Measurements from ENCODE around the gene TFIP11. TPM values are rescaled to one million over a fixed set of nuclear protein-coding genes. Genes with fewer than 3 reads are reported as not detected.

TFIP11 gene
- total and polyA plus RNA-seq, 2 of the 13 experiments (the other 11 are each of a cell fraction or from before 2014, with no cell fraction given) = 15.4 to 22.8 TPM

- TF ChIP-seq, protein P1, sequence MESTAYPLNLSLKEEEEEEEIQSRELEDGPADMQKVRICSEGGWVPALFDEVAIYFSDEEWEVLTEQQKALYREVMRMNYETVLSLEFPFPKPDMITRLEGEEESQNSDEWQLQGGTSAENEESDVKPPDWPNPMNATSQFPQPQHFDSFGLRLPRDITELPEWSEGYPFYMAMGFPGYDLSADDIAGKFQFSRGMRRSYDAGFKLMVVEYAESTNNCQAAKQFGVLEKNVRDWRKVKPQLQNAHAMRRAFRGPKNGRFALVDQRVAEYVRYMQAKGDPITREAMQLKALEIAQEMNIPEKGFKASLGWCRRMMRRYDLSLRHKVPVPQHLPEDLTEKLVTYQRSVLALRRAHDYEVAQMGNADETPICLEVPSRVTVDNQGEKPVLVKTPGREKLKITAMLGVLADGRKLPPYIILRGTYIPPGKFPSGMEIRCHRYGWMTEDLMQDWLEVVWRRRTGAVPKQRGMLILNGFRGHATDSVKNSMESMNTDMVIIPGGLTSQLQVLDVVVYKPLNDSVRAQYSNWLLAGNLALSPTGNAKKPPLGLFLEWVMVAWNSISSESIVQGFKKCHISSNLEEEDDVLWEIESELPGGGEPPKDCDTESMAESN (CRISPR knock-in tag; conservative IDR thresholded peaks at IDR 0.05) = peak; percentile 80
- peak; percentile 62; the same call in 1 of the 2 replicates for TF ChIP-seq ZNF747 (CRISPR knock-in tag; IDR thresholded peaks at IDR 0.05; ENCODE audit: borderline replicate concordance)
- TF ChIP-seq ZNF407 (CRISPR knock-in tag; IDR thresholded peaks at IDR 0.05; ENCODE audit: not compliant biosample characterization) = peak; percentile 72
- peak; percentile 85 for TF ChIP-seq ZNF598 (CRISPR knock-in tag; IDR thresholded peaks at IDR 0.05; ENCODE audit: borderline replicate concordance)
- peak; percentile 72; the same call in 1 of the 2 replicates for TF ChIP-seq GZF1 (CRISPR knock-in tag; IDR thresholded peaks at IDR 0.05)
- peak; percentile 98 for TF ChIP-seq ATF1 (CRISPR knock-in tag; IDR thresholded peaks at IDR 0.05)
- no peak for TF ChIP-seq FOXA1 (IDR thresholded peaks at IDR 0.05)
- peak; percentile 46; the same call in 1 of the 2 replicates for TF ChIP-seq FOXA1 (CRISPR knock-in tag; IDR thresholded peaks at IDR 0.05)
- TF ChIP-seq SIX1 (CRISPR knock-in tag; IDR thresholded peaks at IDR 0.05; ENCODE audit: borderline replicate concordance) = no peak
- TF ChIP-seq, protein P2, sequence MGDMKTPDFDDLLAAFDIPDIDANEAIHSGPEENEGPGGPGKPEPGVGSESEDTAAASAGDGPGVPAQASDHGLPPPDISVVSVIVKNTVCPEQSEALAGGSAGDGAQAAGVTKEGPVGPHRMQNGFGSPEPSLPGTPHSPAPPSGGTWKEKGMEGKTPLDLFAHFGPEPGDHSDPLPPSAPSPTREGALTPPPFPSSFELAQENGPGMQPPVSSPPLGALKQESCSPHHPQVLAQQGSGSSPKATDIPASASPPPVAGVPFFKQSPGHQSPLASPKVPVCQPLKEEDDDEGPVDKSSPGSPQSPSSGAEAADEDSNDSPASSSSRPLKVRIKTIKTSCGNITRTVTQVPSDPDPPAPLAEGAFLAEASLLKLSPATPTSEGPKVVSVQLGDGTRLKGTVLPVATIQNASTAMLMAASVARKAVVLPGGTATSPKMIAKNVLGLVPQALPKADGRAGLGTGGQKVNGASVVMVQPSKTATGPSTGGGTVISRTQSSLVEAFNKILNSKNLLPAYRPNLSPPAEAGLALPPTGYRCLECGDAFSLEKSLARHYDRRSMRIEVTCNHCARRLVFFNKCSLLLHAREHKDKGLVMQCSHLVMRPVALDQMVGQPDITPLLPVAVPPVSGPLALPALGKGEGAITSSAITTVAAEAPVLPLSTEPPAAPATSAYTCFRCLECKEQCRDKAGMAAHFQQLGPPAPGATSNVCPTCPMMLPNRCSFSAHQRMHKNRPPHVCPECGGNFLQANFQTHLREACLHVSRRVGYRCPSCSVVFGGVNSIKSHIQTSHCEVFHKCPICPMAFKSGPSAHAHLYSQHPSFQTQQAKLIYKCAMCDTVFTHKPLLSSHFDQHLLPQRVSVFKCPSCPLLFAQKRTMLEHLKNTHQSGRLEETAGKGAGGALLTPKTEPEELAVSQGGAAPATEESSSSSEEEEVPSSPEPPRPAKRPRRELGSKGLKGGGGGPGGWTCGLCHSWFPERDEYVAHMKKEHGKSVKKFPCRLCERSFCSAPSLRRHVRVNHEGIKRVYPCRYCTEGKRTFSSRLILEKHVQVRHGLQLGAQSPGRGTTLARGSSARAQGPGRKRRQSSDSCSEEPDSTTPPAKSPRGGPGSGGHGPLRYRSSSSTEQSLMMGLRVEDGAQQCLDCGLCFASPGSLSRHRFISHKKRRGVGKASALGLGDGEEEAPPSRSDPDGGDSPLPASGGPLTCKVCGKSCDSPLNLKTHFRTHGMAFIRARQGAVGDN (CRISPR knock-in tag; IDR thresholded peaks at IDR 0.05) = peak; percentile 87
- TF ChIP-seq RAD21 (CRISPR knock-in tag; IDR thresholded peaks at IDR 0.05) = peak; percentile 65
- TF ChIP-seq KAT2B (IDR thresholded peaks at IDR 0.05; ENCODE audit: borderline replicate concordance, low read depth, low read length) = no peak
- TF ChIP-seq ZNF331 (CRISPR knock-in tag; IDR thresholded peaks at IDR 0.05) = peak; percentile 82
- peak; percentile 61; the same call in 1 of the 2 replicates for TF ChIP-seq ZSCAN25 (CRISPR knock-in tag; IDR thresholded peaks at IDR 0.05)
- TF ChIP-seq ARHGAP35 (CRISPR knock-in tag; IDR thresholded peaks at IDR 0.05; ENCODE audit: borderline replicate concordance) = no peak
- TF ChIP-seq DMAP1 (CRISPR knock-in tag; IDR thresholded peaks at IDR 0.05) = peak; percentile 80
These were observed at the start of gene TFIP11 (continued) for GRCh38 chr22:26512149-26512793.

All from HepG2 (cell line).